HFF-Myc (cell line): ENCODE measurements around the gene SLC26A9.

Experiments
- DNase-seq: peaks from one replicate; pipeline ENCODE4 v3.0.0-alpha.2; 2011; ENCODE audit warnings: low read depth; ENCODE audit errors: extremely low read depth
- H3K4me3 ChIP-seq: replicated peaks from 2 replicates; pipeline ENCODE4 v1.5.1; 2011; ENCODE audit warnings: low read depth, mild to moderate bottlenecking, control low read depth, low read length
- CTCF ChIP-seq: IDR thresholded peaks from 2 replicates; pipeline ENCODE4 v1.5.1; 2012; ENCODE audit warnings: mild to moderate bottlenecking, low read depth, low read length, control low read depth; ENCODE audit errors: missing control alignments

Gene SLC26A9

GRCh38 chr1:205923651-205924459 is 19.4 kb downstream of the SLC26A9 start:
- DNase-seq, result no peak
- TF ChIP-seq CTCF, result no peak
- H3K4me3 ChIP-seq, result no peak overlapping the region

GRCh38 chr1:205922806-205923205 is 20.4 kb downstream of the SLC26A9 start:
- no peak for TF ChIP-seq CTCF
- DNase-seq, result no peak

GRCh38 chr1:205922314-205922713 is 20.9 kb downstream of the SLC26A9 start:
- TF ChIP-seq CTCF, result no peak
- DNase-seq, result no peak

More at GRCh38 chr1:205922806-205923205, 20.4 kb downstream of the SLC26A9 start:
- no peak overlapping the region for H3K4me3 ChIP-seq

GRCh38 chr1:205921570-205921909 is 21.7 kb downstream of the SLC26A9 start:
- TF ChIP-seq CTCF, result no peak
- no peak for DNase-seq
- no peak overlapping the region for H3K4me3 ChIP-seq

More at GRCh38 chr1:205922314-205922713, 20.9 kb downstream of the SLC26A9 start:
- H3K4me3 ChIP-seq, result no peak overlapping the region

GRCh38 chr1:205920861-205921569 is 22.2 kb downstream of the SLC26A9 start:
- no peak for DNase-seq
- H3K4me3 ChIP-seq, result no peak overlapping the region
- no peak for TF ChIP-seq CTCF

GRCh38 chr1:205920159-205920558 is 23.1 kb downstream of the SLC26A9 start:
- no peak for TF ChIP-seq CTCF

More at GRCh38 chr1:205920159-205920558, 23.1 kb downstream of the SLC26A9 start:
- DNase-seq, result no peak
- no peak overlapping the region for H3K4me3 ChIP-seq
